ENCODE measurements around the gene SYNE2.
"Not testable (repeated sequence)": the region's sequence is repeated elsewhere in the genome, so short reads cannot be mapped to it uniquely, and the experiment has no call there.

SYNE2 gene

DNA sequence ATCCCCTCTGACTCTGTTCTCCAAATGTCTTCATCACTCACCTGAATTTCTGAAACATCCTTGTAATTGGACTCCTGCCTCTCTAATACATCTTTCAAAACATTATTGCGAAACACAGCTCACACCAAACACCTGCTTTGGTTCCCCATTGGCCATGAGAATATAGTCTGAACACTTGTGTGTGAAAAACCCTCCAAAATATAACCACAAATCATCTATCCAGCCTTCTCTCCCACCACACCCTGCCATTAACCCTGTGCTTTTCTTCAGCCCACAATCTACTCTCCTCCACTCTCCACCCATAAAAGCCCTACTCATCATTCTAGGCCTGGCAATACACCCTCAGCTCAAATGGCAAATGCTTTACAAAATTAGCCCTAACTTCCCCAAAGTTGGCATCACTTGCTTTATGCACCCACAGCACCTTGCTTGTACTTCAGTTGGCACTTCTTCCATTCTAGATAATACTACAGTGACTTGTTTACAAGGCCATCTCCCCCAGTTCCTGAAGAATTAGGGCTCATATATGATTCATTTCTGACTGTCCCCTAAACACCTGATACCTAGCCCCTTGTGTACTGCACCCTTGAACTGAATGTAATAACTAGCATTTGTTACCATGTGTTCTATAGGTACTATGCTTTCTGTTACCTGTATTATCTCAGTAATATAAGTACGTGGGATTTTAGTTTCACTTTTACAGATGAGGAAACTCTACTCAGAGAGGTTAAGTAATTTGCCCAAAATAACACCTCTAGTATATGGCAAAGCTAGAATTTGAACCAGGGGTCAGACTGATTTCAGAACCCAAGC lies 17.3 kb downstream of the SYNE2 start:
- not testable (repeated sequence) for DNase-seq (ENCODE audit: low read depth in 2 of 3, low spot score in 2 of 3)

DNA sequence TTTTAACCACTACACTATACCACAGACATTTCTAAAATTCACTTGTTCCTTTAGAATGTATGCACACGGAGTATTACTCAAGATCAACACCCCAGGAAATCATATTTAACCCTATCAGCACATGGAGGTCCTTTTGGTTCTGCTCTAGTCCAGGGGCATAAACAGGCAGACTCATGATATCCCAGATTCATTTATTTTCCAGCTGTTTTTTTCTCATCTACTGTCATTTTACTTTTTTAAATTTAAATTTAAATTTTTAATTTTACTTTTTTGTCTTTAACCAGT lies 17.9 kb downstream of the SYNE2 start:
- not testable (repeated sequence) for DNase-seq (ENCODE audit: low read depth in 2 of 3, low spot score in 2 of 3)

- DNase-seq (ENCODE audit: low read depth in 2 of 3, low spot score in 2 of 3): no peak
Measured at GRCh38 chr14:63874223-63874622, 21.4 kb downstream of the SYNE2 start.

DNA sequence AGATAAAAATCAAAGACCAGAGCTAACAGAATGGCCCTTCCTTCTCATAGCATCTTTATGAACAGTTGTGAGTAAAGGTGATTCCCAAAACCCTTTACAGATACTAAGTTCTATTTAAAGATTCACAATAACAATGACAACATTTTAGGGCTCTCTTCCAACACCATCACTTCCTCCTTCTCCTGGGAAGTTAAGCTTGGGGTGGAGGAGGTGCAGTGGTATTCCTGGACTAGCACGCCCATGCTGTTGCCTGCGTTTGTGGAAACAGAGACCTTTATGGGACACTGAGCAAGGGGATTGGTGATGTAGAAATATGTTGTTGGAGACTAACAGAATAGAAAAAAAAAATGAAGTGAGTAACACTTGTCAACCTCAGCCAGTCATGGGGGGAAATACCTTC lies 22.5 kb downstream of the SYNE2 start:
- no peak for DNase-seq (ENCODE audit: low read depth in 2 of 3, low spot score in 2 of 3)

DNA sequence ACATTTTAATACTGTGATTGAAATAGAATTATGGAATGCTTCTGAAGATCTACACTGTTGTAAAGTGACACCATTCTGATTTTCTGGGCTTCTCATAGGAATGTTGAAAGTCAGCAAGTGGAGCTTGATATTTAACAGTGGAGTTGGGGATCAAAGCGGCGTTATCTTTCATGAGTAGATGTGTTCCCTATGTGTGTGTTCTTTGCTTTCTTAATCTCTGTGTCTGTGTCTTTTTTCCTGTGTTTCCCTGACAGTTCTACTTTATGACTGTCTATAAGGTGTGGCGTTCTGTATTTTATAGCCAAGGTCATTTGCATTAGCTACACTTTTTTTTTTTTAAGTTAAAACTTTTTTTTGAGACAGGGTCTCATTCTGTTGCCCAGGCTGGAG lies 24.7 kb downstream of the SYNE2 start:
- DNase-seq (ENCODE audit: low read depth in 2 of 3, low spot score in 2 of 3): no peak

- no peak for DNase-seq (ENCODE audit: low read depth in 2 of 3, low spot score in 2 of 3)
Measured at GRCh38 chr14:63878052-63878451, 25.2 kb downstream of the SYNE2 start.

- no peak for DNase-seq (ENCODE audit: low read depth in 2 of 3, low spot score in 2 of 3)
Measured at GRCh38 chr14:63878792-63879191, 26.0 kb downstream of the SYNE2 start.

DNA sequence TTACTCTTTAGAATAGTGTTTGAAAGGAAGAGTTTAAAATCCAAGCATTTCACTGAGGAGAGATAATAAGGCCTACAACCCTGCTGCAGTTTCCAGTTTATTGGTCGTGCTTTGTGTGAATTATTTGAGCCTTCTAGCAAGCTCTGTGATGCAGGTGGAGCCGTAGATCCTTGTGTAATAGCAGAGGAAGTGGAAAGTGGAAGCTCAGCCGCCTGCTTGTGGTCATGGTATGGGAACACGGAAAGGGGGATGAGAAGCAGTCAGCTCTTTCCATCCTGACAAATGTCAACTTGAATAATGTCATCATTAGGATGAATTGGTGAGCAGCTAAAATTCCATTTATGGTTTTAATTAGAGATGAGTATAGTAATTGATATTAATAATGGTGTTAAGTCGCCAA lies 29.1 kb downstream of the SYNE2 start:
- DNase-seq (ENCODE audit: low read depth in 2 of 3, low spot score in 2 of 3): no peak

DNA sequence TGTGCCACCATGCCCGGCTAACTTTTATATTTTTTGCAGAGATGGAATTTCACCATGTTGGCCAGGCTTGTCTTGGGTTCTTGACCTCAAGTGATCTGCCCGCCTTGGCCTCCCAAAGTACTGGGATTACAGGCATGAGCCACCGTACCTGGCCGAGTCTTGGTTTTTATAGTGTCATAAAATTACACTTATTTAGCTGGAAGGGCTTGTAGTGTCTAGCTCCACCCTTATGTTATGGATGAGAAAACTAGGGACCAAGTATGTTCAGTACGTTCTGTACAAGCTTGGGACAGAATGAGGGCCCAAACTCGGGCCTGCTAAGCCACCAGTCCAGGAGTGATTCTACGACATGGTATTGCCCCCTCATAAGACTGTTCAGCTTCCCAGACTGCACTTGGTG lies 35.1 kb downstream of the SYNE2 start:
- DNase-seq (ENCODE audit: low read depth in 2 of 3, low spot score in 2 of 3): no peak

GRCh38 chr14:63890553-63890952 lies 37.7 kb downstream of the SYNE2 start:
- no peak for DNase-seq (ENCODE audit: low read depth in 2 of 3, low spot score in 2 of 3)

GRCh38 chr14:63891148-63891975 lies 38.6 kb downstream of the SYNE2 start:
- no peak for DNase-seq (ENCODE audit: low read depth in 2 of 3, low spot score in 2 of 3)

DNA sequence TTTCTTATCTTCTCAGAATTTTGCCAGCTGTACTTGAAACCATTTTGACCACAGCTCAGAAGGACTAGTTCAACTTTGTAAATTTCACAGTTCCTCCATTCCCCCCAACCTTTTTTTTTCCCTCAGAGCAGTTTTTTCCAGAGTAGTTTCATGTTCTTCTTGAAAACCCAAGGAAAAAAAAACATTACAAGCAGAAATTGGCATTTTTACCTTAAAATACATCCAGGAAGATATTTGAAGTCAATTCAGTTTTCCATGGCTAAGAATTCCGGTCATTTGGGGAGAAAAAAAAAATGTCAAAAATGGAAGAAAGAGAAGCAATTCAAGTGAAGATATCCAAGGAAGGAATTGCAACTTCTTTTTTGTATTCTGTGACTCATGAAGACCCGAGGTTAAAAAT lies 39.5 kb downstream of the SYNE2 start:
- no peak for DNase-seq (ENCODE audit: low read depth in 2 of 3, low spot score in 2 of 3)

- DNase-seq (ENCODE audit: low read depth in 2 of 3, low spot score in 2 of 3): no peak
Measured at GRCh38 chr14:63893701-63894458, 41.1 kb downstream of the SYNE2 start.

DNA sequence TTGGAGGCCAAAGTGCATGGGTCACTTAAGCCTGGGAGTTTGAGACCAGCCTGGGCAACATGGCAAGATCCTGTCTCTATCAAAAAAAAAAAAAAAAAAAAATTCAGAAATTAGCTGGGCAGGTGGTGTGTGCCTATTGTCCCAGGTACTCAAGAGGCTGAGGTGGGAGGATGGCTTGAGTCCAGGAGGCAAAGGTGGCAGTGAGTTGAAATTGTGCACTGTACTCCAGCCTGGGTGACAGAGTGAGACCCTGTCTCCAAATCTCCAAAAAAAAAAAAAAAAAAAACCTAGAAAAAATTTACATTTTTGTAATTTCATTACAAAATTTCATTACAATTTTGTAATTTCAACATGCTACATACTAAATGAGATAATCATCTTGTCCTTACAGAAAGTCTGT lies 42.7 kb downstream of the SYNE2 start:
- DNase-seq (ENCODE audit: low read depth in 2 of 3, low spot score in 2 of 3): no peak

- no peak for DNase-seq (ENCODE audit: low read depth in 2 of 3, low spot score in 2 of 3)
Measured at GRCh38 chr14:63896278-63896720, 43.5 kb downstream of the SYNE2 start.

GRCh38 chr14:63897721-63898163 lies 44.9 kb downstream of the SYNE2 start:
- DNase-seq (ENCODE audit: low read depth in 2 of 3, low spot score in 2 of 3): no peak

GRCh38 chr14:63899953-63900352 lies 47.1 kb downstream of the SYNE2 start:
- DNase-seq (ENCODE audit: low read depth in 2 of 3, low spot score in 2 of 3): no peak

DNA sequence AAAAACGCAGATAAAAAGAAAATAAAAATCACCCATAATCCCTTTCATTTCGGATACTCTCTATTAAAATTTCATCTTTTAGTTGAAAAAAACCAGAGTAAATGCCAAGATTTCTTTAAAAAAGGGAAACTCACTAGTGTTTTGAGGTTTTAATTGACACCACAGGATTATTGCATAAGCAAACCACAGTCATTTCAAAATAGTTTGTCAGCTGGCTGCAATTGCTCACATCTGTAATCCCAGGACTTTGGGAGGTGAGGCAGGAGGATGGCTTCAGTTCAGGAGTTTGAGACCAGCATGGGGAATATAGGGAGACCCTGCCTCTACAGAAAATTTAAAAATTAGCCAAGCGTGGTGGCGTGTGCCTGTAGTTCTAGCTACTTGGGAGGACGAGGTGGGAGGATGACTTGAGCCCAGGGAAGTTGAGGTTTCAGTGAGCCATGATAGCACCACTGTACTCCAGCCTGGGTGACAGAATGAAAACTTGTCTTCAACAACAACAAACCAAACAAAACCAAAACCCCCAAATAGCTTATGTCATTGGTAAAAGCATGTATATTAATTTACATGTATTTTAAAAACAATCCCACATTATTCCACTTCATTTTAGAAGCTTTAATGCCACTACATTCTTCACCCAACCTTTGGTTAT lies 48.8 kb downstream of the SYNE2 start:
- DNase-seq (ENCODE audit: low read depth in 2 of 3, low spot score in 2 of 3): no peak

DNA sequence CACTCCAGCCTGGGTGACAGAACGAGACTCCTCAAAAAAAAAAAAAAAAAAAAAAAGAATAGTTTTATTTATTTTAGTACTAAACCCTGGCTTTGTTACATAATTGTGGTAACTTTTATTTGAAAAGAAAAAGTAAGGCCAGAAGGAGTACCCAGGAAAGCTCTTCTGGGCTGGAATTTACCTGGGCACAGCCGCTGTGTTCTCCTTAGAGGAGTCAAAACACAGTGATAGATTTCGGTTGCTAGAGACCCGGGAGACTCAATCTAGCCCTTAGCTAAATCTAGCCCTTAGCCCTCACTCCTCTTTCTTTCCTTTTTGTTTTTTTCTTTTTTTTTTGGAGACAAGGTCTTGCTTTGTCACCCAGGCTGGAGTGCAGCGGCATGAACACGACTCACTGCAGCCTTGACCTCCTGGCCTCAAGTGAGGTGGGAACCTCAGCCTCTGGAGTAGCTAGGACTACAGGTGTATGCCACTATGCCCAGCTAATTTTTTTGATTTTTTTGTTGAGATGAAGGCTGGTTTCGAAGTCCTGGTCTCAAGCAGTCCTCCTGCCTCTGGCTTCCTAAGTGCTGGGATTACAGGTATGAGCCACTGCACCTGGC lies 49.7 kb downstream of the SYNE2 start:
- DNase-seq (ENCODE audit: low read depth in 2 of 3, low spot score in 2 of 3): no peak

- no peak for DNase-seq (ENCODE audit: low read depth in 2 of 3, low spot score in 2 of 3)
Measured at GRCh38 chr14:63904724-63905123, 51.9 kb downstream of the SYNE2 start.

- DNase-seq (ENCODE audit: low read depth in 2 of 3, low spot score in 2 of 3): no peak
Measured at GRCh38 chr14:63905370-63905769, 52.6 kb downstream of the SYNE2 start.
